ENCODE data around the gene CAPN7.
A peak's percentile ranks its signal among the peaks of the same experiment; 100 is the strongest.

Gene CAPN7

GRCh38 chr3:15298504-15298903 lies 92.5 kb downstream of the CAPN7 start:
- DNase-seq (ENCODE audit: low spot score): no peak

DNA sequence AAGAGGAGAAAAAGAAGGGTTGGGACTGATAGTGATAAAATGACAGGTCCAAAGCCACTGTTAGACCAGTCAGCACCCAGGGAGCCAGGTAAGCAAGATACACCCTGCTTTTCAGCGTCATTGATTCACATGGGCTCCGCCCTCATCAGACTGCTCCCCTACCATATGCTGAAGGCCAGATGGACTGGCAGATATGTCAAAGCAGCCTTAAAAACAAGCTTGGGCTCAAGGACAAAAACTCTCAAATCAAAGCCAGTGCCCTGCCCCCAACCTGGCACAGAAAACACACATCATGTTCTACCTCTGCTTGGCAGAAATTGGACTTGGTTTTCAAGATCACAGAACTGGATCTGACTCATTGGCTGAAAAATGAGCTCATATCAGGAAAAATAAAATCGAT lies 93.0 kb downstream of the CAPN7 start:
- DNase-seq (ENCODE audit: low spot score): peak; percentile 96

DNA sequence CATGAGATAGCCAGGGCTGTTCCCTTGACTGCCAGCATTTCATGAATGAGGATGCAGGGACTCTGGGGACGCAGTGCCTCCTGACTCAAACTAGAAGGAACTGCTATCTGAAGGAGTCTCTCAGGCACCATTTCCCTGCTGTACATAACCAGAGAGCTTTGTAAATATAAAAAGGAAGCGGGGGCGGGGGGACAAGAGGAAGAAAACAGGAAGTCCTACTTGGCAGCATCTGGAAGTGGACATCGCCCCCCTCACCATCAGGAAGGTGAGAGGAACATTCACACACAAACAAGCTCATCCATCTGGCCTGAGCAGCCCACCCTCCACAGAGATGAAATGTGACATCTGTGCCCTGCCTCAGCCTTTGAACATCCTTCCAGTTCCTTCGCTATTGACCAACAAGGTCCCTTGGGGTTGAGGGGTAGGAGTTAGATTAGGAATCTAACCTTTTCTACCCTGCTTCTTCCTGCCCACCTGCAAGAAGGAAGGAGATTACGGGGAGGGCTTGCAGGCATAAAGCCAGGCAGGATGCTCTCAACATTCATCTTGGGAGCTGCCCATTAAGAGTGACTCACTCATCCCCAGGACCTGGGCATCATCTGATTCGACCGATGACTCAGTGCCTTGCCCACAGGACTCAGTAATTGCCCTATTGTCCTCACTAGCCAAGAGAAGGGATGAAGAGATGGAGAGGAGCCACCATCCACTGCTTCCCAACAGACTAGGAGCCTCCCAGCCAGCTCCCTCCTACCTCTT lies 94.5 kb downstream of the CAPN7 start:
- no peak for DNase-seq (ENCODE audit: low spot score)

DNA sequence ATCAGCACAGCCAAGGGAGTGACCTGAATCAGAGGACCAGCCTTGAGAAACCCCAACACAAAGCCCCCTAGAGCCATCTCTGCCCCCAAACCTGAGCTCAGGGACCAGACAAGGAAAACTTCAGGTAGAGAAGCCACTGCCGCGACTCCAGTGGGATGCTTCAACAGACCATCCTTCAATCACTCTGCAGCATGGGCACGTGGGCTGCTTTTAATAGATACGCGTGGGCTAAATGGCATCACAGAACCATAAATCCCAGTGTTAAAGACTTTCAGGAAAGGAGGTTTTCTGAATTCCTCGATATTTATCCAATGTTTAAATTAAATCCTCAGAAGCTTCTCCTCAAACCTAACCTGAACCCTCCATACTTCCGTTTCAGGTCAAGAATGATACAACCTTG lies 95.7 kb downstream of the CAPN7 start:
- DNase-seq (ENCODE audit: low spot score): no peak

Data from cerebellar cortex (tissue), 1 donor.